T-helper 9 cell (primary cell): ENCODE data around the gene XPR1.

Source experiments
- DNase-seq: peaks from one replicate; pipeline ENCODE4 v3.0.0-alpha.2; 2020

The XPR1 gene

GRCh38 chr1:180936110-180937011 is 304.5 kb downstream of the XPR1 start:
- no peak for DNase-seq

DNA sequence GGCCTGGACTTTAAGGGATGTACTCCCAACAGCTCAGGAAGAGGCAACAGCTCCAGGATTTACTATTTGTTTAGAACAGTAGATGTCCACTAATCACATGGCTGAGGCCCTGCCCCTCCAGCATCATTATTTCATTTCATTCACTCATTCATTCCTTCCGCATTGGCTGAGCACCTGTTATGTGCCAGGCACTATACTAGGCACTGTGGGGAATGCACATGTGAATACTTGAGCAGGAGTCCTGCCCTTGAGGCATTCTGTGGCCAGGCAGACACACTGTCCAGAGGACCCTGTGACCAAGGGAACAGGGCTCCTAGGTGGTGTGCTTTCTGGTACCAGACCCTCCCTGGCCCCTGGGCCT is 305.2 kb downstream of the XPR1 start:
- no peak for DNase-seq

DNA sequence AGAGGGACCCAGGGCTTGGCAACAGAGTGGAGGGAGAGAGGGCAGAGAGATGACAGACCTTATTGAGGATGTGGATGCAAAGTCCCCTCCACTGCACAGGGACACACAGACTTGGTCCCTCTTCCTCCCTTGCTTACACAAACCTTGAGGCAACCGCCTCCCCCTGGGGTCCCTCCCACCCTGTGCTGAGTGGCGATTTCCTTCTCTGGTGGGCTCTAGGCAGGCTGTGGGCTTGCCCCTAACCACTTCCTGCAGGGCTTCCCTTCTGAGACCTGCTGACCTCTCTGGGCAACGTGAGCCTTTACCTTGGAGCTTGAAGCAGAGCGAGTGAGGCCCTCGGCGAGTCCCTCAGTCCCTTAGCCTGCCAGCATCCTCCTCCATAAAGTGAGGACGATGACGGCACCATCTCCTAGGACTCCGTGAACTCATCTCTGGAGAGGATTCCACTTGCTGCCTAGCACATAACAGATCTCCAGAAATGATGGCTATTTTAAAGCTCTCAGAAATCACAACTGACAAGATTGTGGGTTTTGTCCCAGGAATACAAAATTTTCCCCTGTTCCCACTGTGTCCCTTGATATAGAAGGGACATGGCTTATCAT is 305.9 kb downstream of the XPR1 start:
- no peak for DNase-seq

- no peak for DNase-seq
Measured at GRCh38 chr1:180939073-180939710, 307.4 kb downstream of the XPR1 start.

- DNase-seq, result no peak
Measured at GRCh38 chr1:180939711-180940103, 307.9 kb downstream of the XPR1 start.
